Measurements from ENCODE around the gene INTS15. TPM values are rescaled to one million over a fixed set of nuclear protein-coding genes. Genes with fewer than 3 reads are reported as not detected.

Gene INTS15
- total RNA-seq, 1 experiment from 2014 or later = 29.6 TPM

DNA sequence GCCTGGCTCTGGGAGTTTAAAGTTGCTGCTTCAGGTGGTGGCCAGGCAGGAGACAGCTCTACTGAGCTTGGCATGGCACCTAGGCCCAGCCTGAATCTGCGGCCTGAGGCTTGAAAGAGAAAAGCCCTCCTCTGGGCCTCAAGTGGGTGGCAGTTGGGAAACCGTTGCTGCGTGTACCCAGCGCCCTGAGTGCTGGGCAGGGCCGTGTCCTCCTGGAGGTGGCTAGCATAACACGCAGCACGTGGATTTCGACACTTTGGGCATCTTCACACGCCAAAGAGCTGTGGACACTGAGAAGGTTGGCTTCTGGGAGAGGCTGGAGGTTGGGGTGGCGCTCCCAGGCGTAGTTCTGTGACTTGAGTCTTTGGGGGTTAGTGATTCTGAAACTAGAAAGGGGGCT, 49.8 kb downstream of the INTS15 start:
- H3K9me3 Mint-ChIP-seq (ENCODE audit: unreplicated experiment) = no peaks in the 10 kb centered on the region

DNA sequence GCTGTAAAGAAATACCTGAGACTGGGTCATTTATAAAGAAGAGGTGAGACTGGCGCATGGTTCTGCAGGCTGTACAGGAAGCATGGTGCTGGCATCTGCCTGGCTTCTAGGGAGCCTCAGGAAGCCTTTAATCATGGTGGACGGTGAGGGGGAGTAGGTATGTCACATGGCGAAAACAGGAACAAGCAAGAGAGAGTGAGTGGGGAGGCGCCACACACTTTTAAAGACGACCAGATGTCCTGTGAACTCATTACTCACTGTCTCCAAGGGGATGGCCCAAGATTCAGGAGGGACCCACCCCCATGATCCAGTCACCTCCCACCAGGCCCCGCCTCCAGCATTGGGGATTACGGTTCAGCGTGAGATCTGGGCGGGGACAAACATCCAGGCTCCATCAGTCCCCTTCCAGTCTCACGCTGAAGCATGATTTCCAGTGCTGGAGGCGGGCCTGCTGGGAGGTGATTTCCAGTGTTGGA, 50.5 kb downstream of the INTS15 start:
- no peak for DNase-seq
- no peaks in the 10 kb centered on the region for H3K9me3 ChIP-seq
- no peaks in the 10 kb centered on the region for H3K27me3 ChIP-seq (replicated peaks; ENCODE audit: control insufficient read depth, insufficient read depth, low read length)
- CTCF ChIA-PET = interaction anchor here (0.6 kb wide), 1 partner anchor 1507 kb away, joined by 3 read pairs; no protein-coding TSS in a partner anchor
- TF ChIP-seq, protein P1, sequence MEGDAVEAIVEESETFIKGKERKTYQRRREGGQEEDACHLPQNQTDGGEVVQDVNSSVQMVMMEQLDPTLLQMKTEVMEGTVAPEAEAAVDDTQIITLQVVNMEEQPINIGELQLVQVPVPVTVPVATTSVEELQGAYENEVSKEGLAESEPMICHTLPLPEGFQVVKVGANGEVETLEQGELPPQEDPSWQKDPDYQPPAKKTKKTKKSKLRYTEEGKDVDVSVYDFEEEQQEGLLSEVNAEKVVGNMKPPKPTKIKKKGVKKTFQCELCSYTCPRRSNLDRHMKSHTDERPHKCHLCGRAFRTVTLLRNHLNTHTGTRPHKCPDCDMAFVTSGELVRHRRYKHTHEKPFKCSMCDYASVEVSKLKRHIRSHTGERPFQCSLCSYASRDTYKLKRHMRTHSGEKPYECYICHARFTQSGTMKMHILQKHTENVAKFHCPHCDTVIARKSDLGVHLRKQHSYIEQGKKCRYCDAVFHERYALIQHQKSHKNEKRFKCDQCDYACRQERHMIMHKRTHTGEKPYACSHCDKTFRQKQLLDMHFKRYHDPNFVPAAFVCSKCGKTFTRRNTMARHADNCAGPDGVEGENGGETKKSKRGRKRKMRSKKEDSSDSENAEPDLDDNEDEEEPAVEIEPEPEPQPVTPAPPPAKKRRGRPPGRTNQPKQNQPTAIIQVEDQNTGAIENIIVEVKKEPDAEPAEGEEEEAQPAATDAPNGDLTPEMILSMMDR (IDR thresholded peaks at IDR 0.05; ENCODE audit: insufficient read depth in 1 of 2, low read depth in 1 of 2, low read length in 1 of 2, severe bottlenecking in 1 of 2, unreplicated experiment in 1 of 2) = no peak
- peaks cover 4% of the 10 kb centered on the region for H3K4me1 ChIP-seq
- Mint-ChIP-seq H3K27ac (ENCODE audit: unreplicated experiment) (no peak overlapping the region), H3K9me3 (ENCODE audit: unreplicated experiment) (no peaks in the 10 kb centered on the region), H3K36me3 (ENCODE audit: insufficient read depth, unreplicated experiment) (peaks cover 27% of the 10 kb centered on the region), H3K4me1 (ENCODE audit: low read depth, unreplicated experiment) (peaks cover 11% of the 10 kb centered on the region), H3K27me3 (ENCODE audit: insufficient read depth, unreplicated experiment) (no peaks in the 10 kb centered on the region), H3K4me3 (ENCODE audit: unreplicated experiment) (no peak overlapping the region)
- BruUV-seq (replicated peaks) = no TSS peak
- POLR2A ChIA-PET = no interaction called here
- H3K4me3 ChIP-seq (ENCODE audit: low read depth, low read length) = no peak overlapping the region
- intact Hi-C loops (cut with micrococcal nuclease; ENCODE audit: unreplicated experiment) = no loop called here
- H3K36me3 ChIP-seq (ENCODE audit: control insufficient read depth, insufficient read depth, low read length) = peaks cover 5% of the 10 kb centered on the region

More for the DNA sequence above, 49.8 kb downstream of the INTS15 start:
- no peaks in the 10 kb centered on the region for H3K9me3 ChIP-seq
- no peak overlapping the region for H3K4me3 Mint-ChIP-seq (ENCODE audit: unreplicated experiment)
- H3K36me3 ChIP-seq (ENCODE audit: control insufficient read depth, insufficient read depth, low read length) = peaks cover 3% of the 10 kb centered on the region; the same call in 1 of the 2 replicates
- intact Hi-C loops (cut with micrococcal nuclease; ENCODE audit: unreplicated experiment) = no loop called here
- no peak overlapping the region for H3K27ac Mint-ChIP-seq (ENCODE audit: unreplicated experiment)
- peaks cover 11% of the 10 kb centered on the region for H3K4me1 Mint-ChIP-seq (ENCODE audit: low read depth, unreplicated experiment)
- no peaks in the 10 kb centered on the region for H3K27me3 Mint-ChIP-seq (ENCODE audit: insufficient read depth, unreplicated experiment)
- no peak overlapping the region for H3K4me3 ChIP-seq (ENCODE audit: low read depth, low read length)
- H3K27me3 ChIP-seq (replicated peaks; ENCODE audit: control insufficient read depth, insufficient read depth, low read length) = no peaks in the 10 kb centered on the region
- ChIA-PET POLR2A (no interaction called here), CTCF (interaction anchor here (0.6 kb wide), 1 partner anchor 1508 kb away, joined by 3 read pairs; no protein-coding TSS in a partner anchor)
- BruUV-seq (replicated peaks) = no TSS peak
- TF ChIP-seq, protein P1 (IDR thresholded peaks at IDR 0.05; ENCODE audit: insufficient read depth in 1 of 2, low read depth in 1 of 2, low read length in 1 of 2, severe bottlenecking in 1 of 2, unreplicated experiment in 1 of 2) = no peak
- no peak for DNase-seq
- H3K36me3 Mint-ChIP-seq (ENCODE audit: insufficient read depth, unreplicated experiment) = peaks cover 24% of the 10 kb centered on the region
- H3K4me1 ChIP-seq = peaks cover 4% of the 10 kb centered on the region

DNA sequence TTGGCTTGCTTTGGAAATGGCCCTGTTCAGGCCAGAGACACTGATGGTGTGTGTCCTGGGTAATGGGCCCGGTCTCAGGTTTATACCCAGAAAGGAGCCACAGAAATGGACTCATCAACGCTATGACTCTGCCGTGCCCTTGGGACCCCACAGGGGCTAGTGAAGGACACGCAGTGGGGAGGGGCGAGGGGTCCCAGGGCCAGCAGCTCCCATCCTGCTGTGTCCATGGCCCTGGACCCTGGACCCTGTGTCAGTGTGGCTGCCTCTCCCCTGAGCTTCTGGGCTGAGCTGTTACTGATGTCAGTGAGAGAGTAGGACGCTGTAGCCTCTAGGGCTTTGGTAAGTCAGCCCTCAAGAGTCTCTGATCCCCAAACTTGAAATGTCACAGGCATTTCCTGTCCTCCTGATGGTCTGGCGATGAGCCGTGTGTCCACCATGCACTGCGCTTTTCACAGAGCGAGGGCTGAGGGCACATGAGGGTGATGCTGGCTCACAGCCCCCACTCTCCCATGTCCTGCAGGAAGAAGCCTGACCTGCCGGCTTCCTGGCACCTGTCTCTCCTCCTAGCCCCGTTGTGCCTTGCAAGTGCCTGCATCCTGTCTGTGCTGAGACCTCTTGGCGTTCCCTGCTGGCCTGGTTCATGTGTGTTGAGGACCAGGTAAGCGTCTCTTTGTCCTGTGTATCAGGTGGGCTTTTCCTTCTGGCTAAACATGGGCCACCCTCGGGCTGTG, 51.6 kb downstream of the INTS15 start:
- H3K36me3 ChIP-seq (ENCODE audit: control insufficient read depth, insufficient read depth, low read length) = peaks cover 5% of the 10 kb centered on the region
- no peaks in the 10 kb centered on the region for H3K9me3 ChIP-seq
- H3K4me3 Mint-ChIP-seq (ENCODE audit: unreplicated experiment) = no peak overlapping the region
- no peak for DNase-seq
- BruUV-seq (replicated peaks) = no TSS peak
- CTCF ChIA-PET = no interaction called here
- TF ChIP-seq, protein P1 (IDR thresholded peaks at IDR 0.05; ENCODE audit: insufficient read depth in 1 of 2, low read depth in 1 of 2, low read length in 1 of 2, severe bottlenecking in 1 of 2, unreplicated experiment in 1 of 2) = no peak
- H3K27me3 ChIP-seq (replicated peaks; ENCODE audit: control insufficient read depth, insufficient read depth, low read length) = no peaks in the 10 kb centered on the region
- POLR2A ChIA-PET = no interaction called here
- H3K4me3 ChIP-seq (ENCODE audit: low read depth, low read length) = no peak overlapping the region
- peaks cover under 1% of the 10 kb centered on the region; the same call in 1 of the 2 replicates for H3K4me1 ChIP-seq
- H3K4me1 Mint-ChIP-seq (ENCODE audit: low read depth, unreplicated experiment) = peaks cover 11% of the 10 kb centered on the region
- no peaks in the 10 kb centered on the region for H3K9me3 Mint-ChIP-seq (ENCODE audit: unreplicated experiment)
- intact Hi-C loops (cut with micrococcal nuclease; ENCODE audit: unreplicated experiment) = no loop called here
- H3K27me3 Mint-ChIP-seq (ENCODE audit: insufficient read depth, unreplicated experiment) = no peaks in the 10 kb centered on the region
- H3K27ac Mint-ChIP-seq (ENCODE audit: unreplicated experiment) = no peak overlapping the region
- peaks cover 36% of the 10 kb centered on the region for H3K36me3 Mint-ChIP-seq (ENCODE audit: insufficient read depth, unreplicated experiment)

Data from Caco-2 (cell line).